ENCODE measurements around the gene TCTN2.

DNA sequence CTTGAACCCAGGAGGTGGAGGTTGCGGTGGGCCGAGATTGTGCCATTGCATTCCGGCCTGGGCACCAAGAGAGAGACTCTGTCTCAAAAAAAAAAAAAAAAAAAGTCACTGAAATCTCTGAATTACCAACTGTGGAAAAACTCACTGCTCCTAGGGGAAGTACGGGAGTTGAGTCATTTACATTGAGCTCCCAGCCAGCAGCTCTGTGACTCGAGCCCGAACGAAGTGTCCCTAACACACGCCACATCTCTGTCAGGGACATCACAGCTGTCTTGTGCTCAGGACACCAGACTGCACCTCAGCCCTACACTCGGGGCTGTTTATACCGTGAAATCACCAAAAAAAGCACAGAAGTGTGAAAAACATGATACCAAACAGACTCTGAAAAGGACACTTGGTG lies 62.3 kb downstream of the TCTN2 start:
- TF ChIP-seq, protein P1, sequence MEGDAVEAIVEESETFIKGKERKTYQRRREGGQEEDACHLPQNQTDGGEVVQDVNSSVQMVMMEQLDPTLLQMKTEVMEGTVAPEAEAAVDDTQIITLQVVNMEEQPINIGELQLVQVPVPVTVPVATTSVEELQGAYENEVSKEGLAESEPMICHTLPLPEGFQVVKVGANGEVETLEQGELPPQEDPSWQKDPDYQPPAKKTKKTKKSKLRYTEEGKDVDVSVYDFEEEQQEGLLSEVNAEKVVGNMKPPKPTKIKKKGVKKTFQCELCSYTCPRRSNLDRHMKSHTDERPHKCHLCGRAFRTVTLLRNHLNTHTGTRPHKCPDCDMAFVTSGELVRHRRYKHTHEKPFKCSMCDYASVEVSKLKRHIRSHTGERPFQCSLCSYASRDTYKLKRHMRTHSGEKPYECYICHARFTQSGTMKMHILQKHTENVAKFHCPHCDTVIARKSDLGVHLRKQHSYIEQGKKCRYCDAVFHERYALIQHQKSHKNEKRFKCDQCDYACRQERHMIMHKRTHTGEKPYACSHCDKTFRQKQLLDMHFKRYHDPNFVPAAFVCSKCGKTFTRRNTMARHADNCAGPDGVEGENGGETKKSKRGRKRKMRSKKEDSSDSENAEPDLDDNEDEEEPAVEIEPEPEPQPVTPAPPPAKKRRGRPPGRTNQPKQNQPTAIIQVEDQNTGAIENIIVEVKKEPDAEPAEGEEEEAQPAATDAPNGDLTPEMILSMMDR (IDR thresholded peaks at IDR 0.05): no peak
- TF ChIP-seq EZH2 (IDR thresholded peaks at IDR 0.05; ENCODE audit: borderline replicate concordance, insufficient read depth, low read depth, low read length, poor library complexity, severe bottlenecking): no peak
